ENCODE data around the gene ORAI1.

DNA sequence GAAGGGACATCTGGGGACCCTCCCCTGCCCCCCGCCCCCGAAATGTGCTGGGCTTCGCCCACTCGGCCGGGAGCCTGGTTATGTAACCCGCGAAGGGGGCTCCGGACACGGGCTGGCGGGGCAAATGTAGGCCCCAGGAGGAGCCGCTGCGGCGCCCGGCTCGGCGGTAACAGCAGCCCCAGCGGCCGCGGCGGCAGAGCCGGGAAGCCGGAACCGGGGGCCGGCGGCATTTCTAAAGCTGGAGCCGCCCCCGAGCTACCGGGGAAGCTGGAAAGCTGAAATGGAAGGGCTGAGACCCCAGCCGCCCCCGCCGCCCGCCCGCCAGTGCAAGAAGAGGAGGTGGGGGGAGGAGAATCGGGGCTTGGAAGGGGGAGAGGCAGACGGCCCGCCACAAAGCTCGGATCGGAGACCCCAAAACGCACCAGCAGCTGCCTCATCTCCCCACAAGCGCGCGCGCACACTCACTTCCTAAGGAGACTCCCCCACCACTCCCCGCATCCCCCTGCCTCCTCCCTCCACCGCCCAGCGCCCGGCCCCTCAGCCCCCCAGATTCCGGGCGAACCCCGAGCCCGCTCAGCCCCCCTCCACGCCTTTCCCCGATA is 47.0 kb upstream of the ORAI1 start:
- TF ChIP-seq, protein P1, sequence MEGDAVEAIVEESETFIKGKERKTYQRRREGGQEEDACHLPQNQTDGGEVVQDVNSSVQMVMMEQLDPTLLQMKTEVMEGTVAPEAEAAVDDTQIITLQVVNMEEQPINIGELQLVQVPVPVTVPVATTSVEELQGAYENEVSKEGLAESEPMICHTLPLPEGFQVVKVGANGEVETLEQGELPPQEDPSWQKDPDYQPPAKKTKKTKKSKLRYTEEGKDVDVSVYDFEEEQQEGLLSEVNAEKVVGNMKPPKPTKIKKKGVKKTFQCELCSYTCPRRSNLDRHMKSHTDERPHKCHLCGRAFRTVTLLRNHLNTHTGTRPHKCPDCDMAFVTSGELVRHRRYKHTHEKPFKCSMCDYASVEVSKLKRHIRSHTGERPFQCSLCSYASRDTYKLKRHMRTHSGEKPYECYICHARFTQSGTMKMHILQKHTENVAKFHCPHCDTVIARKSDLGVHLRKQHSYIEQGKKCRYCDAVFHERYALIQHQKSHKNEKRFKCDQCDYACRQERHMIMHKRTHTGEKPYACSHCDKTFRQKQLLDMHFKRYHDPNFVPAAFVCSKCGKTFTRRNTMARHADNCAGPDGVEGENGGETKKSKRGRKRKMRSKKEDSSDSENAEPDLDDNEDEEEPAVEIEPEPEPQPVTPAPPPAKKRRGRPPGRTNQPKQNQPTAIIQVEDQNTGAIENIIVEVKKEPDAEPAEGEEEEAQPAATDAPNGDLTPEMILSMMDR (IDR thresholded peaks at IDR 0.05; ENCODE audit: insufficient read depth, low read length), result no peak
- TF ChIP-seq SPI1 (IDR thresholded peaks at IDR 0.05; ENCODE audit: borderline replicate concordance, low read depth), result no peak
- TF ChIP-seq, protein P2, sequence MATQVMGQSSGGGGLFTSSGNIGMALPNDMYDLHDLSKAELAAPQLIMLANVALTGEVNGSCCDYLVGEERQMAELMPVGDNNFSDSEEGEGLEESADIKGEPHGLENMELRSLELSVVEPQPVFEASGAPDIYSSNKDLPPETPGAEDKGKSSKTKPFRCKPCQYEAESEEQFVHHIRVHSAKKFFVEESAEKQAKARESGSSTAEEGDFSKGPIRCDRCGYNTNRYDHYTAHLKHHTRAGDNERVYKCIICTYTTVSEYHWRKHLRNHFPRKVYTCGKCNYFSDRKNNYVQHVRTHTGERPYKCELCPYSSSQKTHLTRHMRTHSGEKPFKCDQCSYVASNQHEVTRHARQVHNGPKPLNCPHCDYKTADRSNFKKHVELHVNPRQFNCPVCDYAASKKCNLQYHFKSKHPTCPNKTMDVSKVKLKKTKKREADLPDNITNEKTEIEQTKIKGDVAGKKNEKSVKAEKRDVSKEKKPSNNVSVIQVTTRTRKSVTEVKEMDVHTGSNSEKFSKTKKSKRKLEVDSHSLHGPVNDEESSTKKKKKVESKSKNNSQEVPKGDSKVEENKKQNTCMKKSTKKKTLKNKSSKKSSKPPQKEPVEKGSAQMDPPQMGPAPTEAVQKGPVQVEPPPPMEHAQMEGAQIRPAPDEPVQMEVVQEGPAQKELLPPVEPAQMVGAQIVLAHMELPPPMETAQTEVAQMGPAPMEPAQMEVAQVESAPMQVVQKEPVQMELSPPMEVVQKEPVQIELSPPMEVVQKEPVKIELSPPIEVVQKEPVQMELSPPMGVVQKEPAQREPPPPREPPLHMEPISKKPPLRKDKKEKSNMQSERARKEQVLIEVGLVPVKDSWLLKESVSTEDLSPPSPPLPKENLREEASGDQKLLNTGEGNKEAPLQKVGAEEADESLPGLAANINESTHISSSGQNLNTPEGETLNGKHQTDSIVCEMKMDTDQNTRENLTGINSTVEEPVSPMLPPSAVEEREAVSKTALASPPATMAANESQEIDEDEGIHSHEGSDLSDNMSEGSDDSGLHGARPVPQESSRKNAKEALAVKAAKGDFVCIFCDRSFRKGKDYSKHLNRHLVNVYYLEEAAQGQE (IDR thresholded peaks at IDR 0.05; ENCODE audit: insufficient replicate concordance, low read depth), result no peak
